SK-MEL-5 (cell line): ENCODE data around the gene AATK. TPM values are rescaled to one million over a fixed set of nuclear protein-coding genes. Genes with fewer than 3 reads are reported as not detected.

ENCODE experiments used
- small RNA-seq, 2 experiments: library from RNA; depleted of rRNA; stranded (forward); fragments of <200 nt; gene quantifications; one replicate each; pipeline ENCODE3, GENCODE V24; 2014
- total RNA-seq: library from RNA; depleted of rRNA; stranded (reverse); fragments of >200 nt; shearing (Covaris generic); gene quantifications from 2 replicates; pipeline ENCODE4 v1.2.3, GENCODE V29; 2014; rRNA removed

The AATK gene
- total RNA-seq, 1 experiment from 2014 or later = 6.9 TPM

Small RNA genes within 50 kb of the gene (small RNA-seq; reads per million reads assigned to genes)
- gene MIR1250 (0 reads per million in 2 experiments), gene MIR3065 (0.04 to 9.6 reads per million in 2 experiments), gene MIR657 (0 reads per million in 2 experiments)

Other genes with a start within 250 kb of the AATK start
- gene CHMP6, start 174.4 kb downstream of the AATK start, total RNA-seq = 17.6 and 23.5 TPM in 2 replicates
- gene BAIAP2, start 131.1 kb downstream of the AATK start, total RNA-seq = 26.7 and 33.6 TPM in 2 replicates
- not detected in 2 replicates for gene PVALEF, start 714 bp downstream of the AATK start, total RNA-seq
- gene CEP131, start 56.7 kb upstream of the AATK start, total RNA-seq = 26.4 and 27.0 TPM in 2 replicates
- gene TEPSIN, start 72.8 kb upstream of the AATK start, total RNA-seq = 29.8 and 31.7 TPM in 2 replicates
- 171 and 174 TPM in 2 replicates for gene NDUFAF8, start 73.1 kb upstream of the AATK start, total RNA-seq
- 185 and 189 TPM in 2 replicates for gene SLC38A10, start 129.1 kb upstream of the AATK start, total RNA-seq
- 15.4 and 19.1 TPM in 2 replicates for gene BAHCC1, start 229.2 kb upstream of the AATK start, total RNA-seq